ENCODE data around the gene MLN. TPM values are rescaled to one million over a fixed set of nuclear protein-coding genes. Genes with fewer than 3 reads are reported as not detected.

MLN gene
- total RNA-seq, 1 experiment from 2014 or later, result not detected

DNA sequence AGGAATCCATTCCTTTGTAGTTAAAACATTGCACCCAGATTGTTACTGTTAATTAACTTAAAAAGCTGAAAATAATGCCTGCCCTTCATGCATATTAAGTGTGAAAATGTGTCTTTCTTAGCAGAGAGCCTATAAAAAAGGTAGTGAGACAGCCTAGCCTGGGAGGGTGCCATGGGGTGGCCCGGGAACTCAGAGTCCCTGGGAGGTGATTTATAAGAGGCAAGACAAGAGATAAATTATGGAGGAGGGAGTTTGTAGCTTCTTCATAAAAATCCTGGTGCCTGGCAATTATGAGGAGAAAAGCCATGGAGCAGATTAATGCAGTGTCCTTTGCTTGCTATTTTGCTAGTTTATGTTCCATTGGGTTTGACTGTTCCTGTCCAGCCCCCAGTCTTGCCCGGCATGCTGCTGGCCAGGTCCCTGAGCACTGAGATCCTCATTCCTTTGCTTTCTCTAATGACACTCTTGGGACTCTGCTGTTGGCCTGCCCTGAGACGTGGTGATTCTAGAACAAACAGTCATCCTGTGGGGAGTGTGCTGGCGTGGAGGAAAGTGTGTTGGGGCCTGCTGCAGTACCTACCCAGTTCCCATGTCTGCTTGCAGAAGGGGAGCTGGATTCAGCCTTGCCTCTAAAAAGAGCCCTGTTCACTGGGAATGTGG is 4.2 kb downstream of the MLN start:
- no TSS peak for BruUV-seq (replicated peaks)
- Mint-ChIP-seq H3K4me1 (ENCODE audit: insufficient read depth, unreplicated experiment) (no peaks in the 10 kb centered on the region), H3K9me3 (ENCODE audit: unreplicated experiment) (no peaks in the 10 kb centered on the region), H3K4me3 (ENCODE audit: unreplicated experiment) (no peak overlapping the region), H3K27me3 (ENCODE audit: insufficient read depth, unreplicated experiment) (peaks cover 8% of the 10 kb centered on the region), H3K36me3 (ENCODE audit: insufficient read depth, unreplicated experiment) (peaks cover under 1% of the 10 kb centered on the region), H3K27ac (ENCODE audit: low read depth, unreplicated experiment) (no peak overlapping the region)
- CTCF ChIA-PET, result interaction anchor here (0.6 to 0.7 kb wide), 3 partner anchors 131 to 371 kb away, joined by 3 read pairs; no protein-coding TSS in a partner anchor
- TF ChIP-seq, protein P1, sequence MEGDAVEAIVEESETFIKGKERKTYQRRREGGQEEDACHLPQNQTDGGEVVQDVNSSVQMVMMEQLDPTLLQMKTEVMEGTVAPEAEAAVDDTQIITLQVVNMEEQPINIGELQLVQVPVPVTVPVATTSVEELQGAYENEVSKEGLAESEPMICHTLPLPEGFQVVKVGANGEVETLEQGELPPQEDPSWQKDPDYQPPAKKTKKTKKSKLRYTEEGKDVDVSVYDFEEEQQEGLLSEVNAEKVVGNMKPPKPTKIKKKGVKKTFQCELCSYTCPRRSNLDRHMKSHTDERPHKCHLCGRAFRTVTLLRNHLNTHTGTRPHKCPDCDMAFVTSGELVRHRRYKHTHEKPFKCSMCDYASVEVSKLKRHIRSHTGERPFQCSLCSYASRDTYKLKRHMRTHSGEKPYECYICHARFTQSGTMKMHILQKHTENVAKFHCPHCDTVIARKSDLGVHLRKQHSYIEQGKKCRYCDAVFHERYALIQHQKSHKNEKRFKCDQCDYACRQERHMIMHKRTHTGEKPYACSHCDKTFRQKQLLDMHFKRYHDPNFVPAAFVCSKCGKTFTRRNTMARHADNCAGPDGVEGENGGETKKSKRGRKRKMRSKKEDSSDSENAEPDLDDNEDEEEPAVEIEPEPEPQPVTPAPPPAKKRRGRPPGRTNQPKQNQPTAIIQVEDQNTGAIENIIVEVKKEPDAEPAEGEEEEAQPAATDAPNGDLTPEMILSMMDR (IDR thresholded peaks at IDR 0.05; ENCODE audit: unreplicated experiment), result no peak
- POLR2A ChIA-PET, result interaction anchor here (1.5 kb wide), 1 partner anchor 10 kb away, joined by 3 read pairs; the partner anchor contains the start of gene LEMD2
- no peak for DNase-seq (ENCODE audit: unreplicated experiment)
- intact Hi-C loops (cut with micrococcal nuclease), result no loop called here

- Mint-ChIP-seq H3K36me3 (ENCODE audit: insufficient read depth, unreplicated experiment) (no peaks in the 10 kb centered on the region), H3K9me3 (ENCODE audit: unreplicated experiment) (no peaks in the 10 kb centered on the region), H3K27ac (ENCODE audit: low read depth, unreplicated experiment) (no peak overlapping the region), H3K4me3 (ENCODE audit: unreplicated experiment) (no peak overlapping the region), H3K4me1 (ENCODE audit: insufficient read depth, unreplicated experiment) (no peaks in the 10 kb centered on the region), H3K27me3 (ENCODE audit: insufficient read depth, unreplicated experiment) (peaks cover 8% of the 10 kb centered on the region)
- TF ChIP-seq, protein P1 (IDR thresholded peaks at IDR 0.05; ENCODE audit: unreplicated experiment), result no peak
- CTCF ChIA-PET, result interaction anchor here (0.7 kb wide), 1 partner anchor 226 kb away, joined by 3 read pairs; no protein-coding TSS in a partner anchor
- no TSS peak for BruUV-seq (replicated peaks)
- DNase-seq (ENCODE audit: unreplicated experiment), result no peak
- POLR2A ChIA-PET, result interaction anchor here (1.1 kb wide), 1 partner anchor 9 kb away, joined by 3 read pairs; the partner anchor contains the start of gene LEMD2
- intact Hi-C loops (cut with micrococcal nuclease), result no loop called here
Observed at GRCh38 chr6:33798343-33798848, 5.4 kb downstream of the MLN start.

DNA sequence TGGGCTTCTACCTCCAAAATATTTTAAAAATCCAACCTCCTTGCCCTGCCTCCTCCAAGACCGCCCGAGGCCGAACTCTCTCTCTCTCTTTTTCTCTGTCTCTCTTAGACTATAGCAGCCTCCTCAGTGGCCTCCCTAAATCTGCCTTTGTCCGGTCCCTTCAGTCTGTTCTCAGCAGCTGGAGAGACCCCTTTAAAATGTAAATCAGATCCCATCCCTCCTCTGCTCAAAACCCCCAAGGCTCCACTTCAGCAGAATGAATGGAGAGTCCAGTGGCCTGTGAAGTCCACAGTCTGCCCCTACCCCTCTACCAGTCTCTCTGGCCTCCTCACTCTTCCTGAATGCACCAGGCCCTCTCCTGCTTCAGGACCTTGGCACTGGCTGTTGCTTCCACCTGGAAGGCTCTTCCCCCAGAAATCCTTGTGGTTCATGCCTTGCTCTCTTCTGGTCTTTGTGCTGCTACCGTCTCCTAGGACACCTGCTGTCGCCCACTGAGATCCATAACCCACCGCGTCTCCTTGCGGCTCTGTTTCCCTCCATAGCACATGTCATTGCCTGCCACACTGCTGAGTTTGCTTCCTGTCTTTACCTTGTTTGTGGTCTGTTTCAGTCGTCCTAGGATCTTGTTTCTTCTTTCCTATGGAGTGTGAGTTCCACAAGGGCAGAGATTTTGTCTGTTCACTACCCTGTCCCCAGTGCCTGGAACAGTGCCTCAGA is 6.0 kb downstream of the MLN start:
- Mint-ChIP-seq H3K36me3 (ENCODE audit: insufficient read depth, unreplicated experiment) (no peaks in the 10 kb centered on the region), H3K27ac (ENCODE audit: low read depth, unreplicated experiment) (no peak overlapping the region), H3K4me1 (ENCODE audit: insufficient read depth, unreplicated experiment) (no peaks in the 10 kb centered on the region), H3K27me3 (ENCODE audit: insufficient read depth, unreplicated experiment) (peaks cover 14% of the 10 kb centered on the region), H3K9me3 (ENCODE audit: unreplicated experiment) (no peaks in the 10 kb centered on the region), H3K4me3 (ENCODE audit: unreplicated experiment) (no peak overlapping the region)
- CTCF ChIA-PET, result no interaction called here
- DNase-seq (ENCODE audit: unreplicated experiment), result no peak
- POLR2A ChIA-PET, result interaction anchor here (1.1 kb wide), 1 partner anchor 9 kb away, joined by 3 read pairs; the partner anchor contains the start of gene LEMD2
- intact Hi-C loops (cut with micrococcal nuclease), result no loop called here
- BruUV-seq (replicated peaks), result no TSS peak
- TF ChIP-seq, protein P1 (IDR thresholded peaks at IDR 0.05; ENCODE audit: unreplicated experiment), result no peak

DNA sequence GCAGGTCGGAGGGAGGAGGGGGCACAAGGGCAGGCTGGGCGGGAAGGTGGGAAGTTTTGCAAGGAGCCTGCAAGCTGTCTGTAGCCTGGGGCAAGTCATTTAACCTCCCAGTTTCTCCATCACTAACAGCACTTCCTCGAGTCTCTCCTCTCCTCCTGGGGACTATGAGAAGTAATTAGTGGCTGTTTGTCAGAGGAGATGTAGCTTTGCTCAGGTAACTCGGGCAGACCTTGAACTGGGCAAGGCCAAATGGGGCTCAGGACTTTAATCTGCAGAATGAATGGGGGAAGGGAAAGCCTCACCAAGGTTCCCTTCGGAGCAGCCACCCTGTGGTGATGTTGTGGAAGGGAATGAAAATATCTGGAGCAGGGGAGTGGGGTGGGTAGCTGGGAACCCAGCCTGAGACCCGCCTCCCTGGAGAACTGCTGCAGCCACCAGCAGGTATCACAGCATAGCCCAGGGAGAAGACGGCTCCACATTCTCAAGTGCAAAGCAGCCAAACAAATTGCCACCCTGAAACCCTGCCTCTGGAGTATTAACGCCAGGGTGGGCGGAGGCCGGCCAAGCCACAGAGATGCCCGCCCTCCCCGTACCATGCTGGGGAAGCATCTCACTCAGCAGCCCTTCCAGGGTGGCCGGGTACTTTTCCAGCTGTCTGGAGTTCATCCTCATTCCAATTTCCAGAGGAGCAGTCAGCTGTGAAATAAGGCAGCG is 8.7 kb downstream of the MLN start:
- H3K27me3 Mint-ChIP-seq (ENCODE audit: insufficient read depth, unreplicated experiment), result peaks cover 20% of the 10 kb centered on the region
- H3K4me1 Mint-ChIP-seq (ENCODE audit: insufficient read depth, unreplicated experiment), result peaks cover 4% of the 10 kb centered on the region
- BruUV-seq (replicated peaks), result no TSS peak
- DNase-seq (ENCODE audit: unreplicated experiment), result no peak
- H3K27ac Mint-ChIP-seq (ENCODE audit: low read depth, unreplicated experiment), result no peak overlapping the region
- H3K9me3 Mint-ChIP-seq (ENCODE audit: unreplicated experiment), result no peaks in the 10 kb centered on the region
- ChIA-PET CTCF (interaction anchor here (1.2 kb wide), 1 partner anchor 260 kb away, joined by 5 read pairs; no protein-coding TSS in a partner anchor), POLR2A (no interaction called here)
- H3K36me3 Mint-ChIP-seq (ENCODE audit: insufficient read depth, unreplicated experiment), result no peaks in the 10 kb centered on the region
- intact Hi-C loops (cut with micrococcal nuclease), result no loop called here
- TF ChIP-seq, protein P1 (IDR thresholded peaks at IDR 0.05; ENCODE audit: unreplicated experiment), result no peak
- no peak overlapping the region for H3K4me3 Mint-ChIP-seq (ENCODE audit: unreplicated experiment)
